ENCODE measurements around the gene BAIAP2. TPM values are rescaled to one million over a fixed set of nuclear protein-coding genes. Genes with fewer than 3 reads are reported as not detected.

Gene BAIAP2
- total and polyA plus RNA-seq, 2 donors (not counting 3 experiments of a cell fraction or from before 2014, with no cell fraction given): 12.3 to 18.6 TPM

GRCh38 chr17:81126281-81127132 is 91.6 kb downstream of the BAIAP2 start:
- Histone ChIP-seq H2AFZ (ENCODE audit: low read depth, low read length) (no peak overlapping the region), H3K9me1 (replicated peaks; ENCODE audit: control insufficient read depth, extremely low read depth, insufficient read depth, low read length) (no peaks in the 10 kb centered on the region), H3K27ac (ENCODE audit: insufficient read depth, low read depth, low read length) (no peak overlapping the region), H3K9ac (replicated peaks; ENCODE audit: extremely low read depth, insufficient read depth, low read length) (no peak overlapping the region), H3K4me3 (replicated peaks in 1 of 3; ENCODE audit: insufficient read depth in 1 of 3, low read depth in 1 of 3, low read length in 3 of 3) (no peak overlapping the region), H3K4me1 (ENCODE audit: control insufficient read depth, extremely low read depth, insufficient read depth, low read length) (no peaks in the 10 kb centered on the region), H3K9me3 (replicated peaks; ENCODE audit: control insufficient read depth, insufficient read depth, low read length) (no peaks in the 10 kb centered on the region), H3K27me3 (ENCODE audit: control insufficient read depth in 2 of 2, insufficient read depth in 2 of 2, low read length in 2 of 2) (peaks cover 6 to 13% of the 10 kb centered on the region in 2 experiments), H3K79me2 (ENCODE audit: control insufficient read depth, insufficient read depth, low read length) (no peaks in the 10 kb centered on the region), H4K20me1 (replicated peaks; ENCODE audit: control insufficient read depth, extremely low read depth, insufficient read depth, low read length) (no peaks in the 10 kb centered on the region), H3K4me2 (ENCODE audit: insufficient read depth, low read length) (no peak overlapping the region), H3K36me3 (ENCODE audit: control insufficient read depth in 2 of 2, extremely low read depth in 1 of 2, insufficient read depth in 2 of 2, low read length in 2 of 2) (no peaks in the 10 kb centered on the region)
- FAIRE-seq: no peak
- DNase-seq (ENCODE audit: low read depth, low spot score): no peak
- no TSS peak for BruUV-seq (replicated peaks)
- intact Hi-C loops (cut with micrococcal nuclease) (no loop called here), dilution Hi-C loops (cut with MboI; ENCODE audit: extremely low pct_ligation_motif_present, low sequenced_read_pairs) (no loop called here)
- TF ChIP-seq EZH2 (IDR thresholded peaks at IDR 0.05; ENCODE audit: borderline replicate concordance, low read depth, low read length, severe bottlenecking) (no peak), GATA2 (IDR thresholded peaks at IDR 0.05; ENCODE audit: insufficient read depth, insufficient read length, low read depth, low read length) (no peak), JUN (IDR thresholded peaks at IDR 0.05; ENCODE audit: borderline replicate concordance, insufficient read depth, insufficient read length, low read depth) (no peak), POLR2AphosphoS5 (IDR thresholded peaks at IDR 0.05; ENCODE audit: insufficient read depth, low read depth, low read length) (no peak), CTCF (IDR thresholded peaks at IDR 0.05; ENCODE audit: extremely low read depth in 1 of 2, insufficient read depth in 1 of 2, low read depth in 1 of 2, low read length in 2 of 2) (no peak), POLR2A (IDR thresholded peaks at IDR 0.05; ENCODE audit: low read depth, low read length) (no peak), MYC (IDR thresholded peaks at IDR 0.05; ENCODE audit: low read depth, low read length) (no peak), FOS (IDR thresholded peaks at IDR 0.05; ENCODE audit: borderline replicate concordance, insufficient read depth, low read length) (no peak)
- TF ChIP-seq, protein P1, sequence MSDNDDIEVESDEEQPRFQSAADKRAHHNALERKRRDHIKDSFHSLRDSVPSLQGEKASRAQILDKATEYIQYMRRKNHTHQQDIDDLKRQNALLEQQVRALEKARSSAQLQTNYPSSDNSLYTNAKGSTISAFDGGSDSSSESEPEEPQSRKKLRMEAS (IDR thresholded peaks at IDR 0.05; ENCODE audit: insufficient read depth, insufficient read length): no peak
- POLR2A ChIA-PET: no interaction called here
- CTCF ChIA-PET: interaction anchor here (0.6 kb wide), 1 partner anchor 24 kb away, joined by 3 read pairs; no protein-coding TSS in a partner anchor

All from endothelial cell of umbilical vein (primary cell).